HEK293T (cell line): ENCODE results near the gene KCNQ1OT1.

Source experiments
- CTCF ChIA-PET: fragments of 350-600 bp; formaldehyde crosslinking; extraction: SDS; loops from one replicate; lab custom pipeline; 2021; ENCODE audit warnings: antibody characterized with exemption, inconsistent platforms; lab: Yijun Ruan, JAX
- POLR2A ChIA-PET: fragments of 350-600 bp; formaldehyde crosslinking; extraction: SDS; loops from one replicate; lab custom pipeline; 2020; ENCODE audit warnings: antibody characterized with exemption, inconsistent platforms; lab: Yijun Ruan, JAX
- DNase-seq: peaks from one replicate; pipeline ENCODE4 v3.0.0; 2012; ENCODE audit warnings: mixed read lengths; ENCODE audit errors: extremely low spot score
- ARNT ChIP-seq: fragments of 450-650 bp; IDR thresholded peaks from 2 replicates; pipeline ENCODE4 v1.6.1; 2017; ENCODE audit warnings: mild to moderate bottlenecking
- BHLHE40 ChIP-seq: fragments of 450-650 bp; IDR thresholded peaks from 2 replicates; pipeline ENCODE4 v1.6.1; 2016; ENCODE audit warnings: mild to moderate bottlenecking, moderate library complexity, borderline replicate concordance
- CTBP1 ChIP-seq: fragments of 450-650 bp; IDR thresholded peaks from 2 replicates; pipeline ENCODE4 v1.6.1; 2016; ENCODE audit warnings: borderline replicate concordance
- ELF4 ChIP-seq: fragments of 450-650 bp; IDR thresholded peaks from 2 replicates; pipeline ENCODE4 v1.6.1; 2017; ENCODE audit warnings: antibody characterized with exemption
- FOXA1 ChIP-seq: fragments of 450-650 bp; IDR thresholded peaks from 2 replicates; pipeline ENCODE4 v1.6.1; 2016; ENCODE audit warnings: mild to moderate bottlenecking
- FOXK2 ChIP-seq: fragments of 450-650 bp; IDR thresholded peaks from 2 replicates; pipeline ENCODE4 v1.6.1; 2016; ENCODE audit warnings: mild to moderate bottlenecking
- FOXM1 ChIP-seq: fragments of 450-650 bp; IDR thresholded peaks from 2 replicates; pipeline ENCODE4 v1.6.1; 2017; ENCODE audit warnings: mild to moderate bottlenecking, borderline replicate concordance
- HDGF ChIP-seq: fragments of 450-650 bp; IDR thresholded peaks from 2 replicates; pipeline ENCODE4 v1.6.1; 2017; ENCODE audit warnings: antibody characterized with exemption, borderline replicate concordance
- L3MBTL2 ChIP-seq: fragments of 450-650 bp; conservative IDR thresholded peaks from 2 replicates; pipeline ENCODE4 v1.6.1; 2016; ENCODE audit warnings: mild to moderate bottlenecking
- LEF1 ChIP-seq: fragments of 450-650 bp; IDR thresholded peaks from 2 replicates; pipeline ENCODE4 v1.6.1; 2017; ENCODE audit warnings: mild to moderate bottlenecking, borderline replicate concordance
- NFRKB ChIP-seq: fragments of 450-650 bp; IDR thresholded peaks from 2 replicates; pipeline ENCODE4 v1.6.1; 2016; ENCODE audit warnings: mild to moderate bottlenecking, moderate library complexity
- PKNOX1 ChIP-seq: fragments of 450-650 bp; IDR thresholded peaks from 2 replicates; pipeline ENCODE4 v1.6.1; 2016
- SP1 ChIP-seq: fragments of 450-650 bp; IDR thresholded peaks from 2 replicates; pipeline ENCODE4 v1.6.1; 2017
- SUZ12 ChIP-seq: fragments of 450-650 bp; IDR thresholded peaks from 2 replicates; pipeline ENCODE4 v1.6.1; 2016; ENCODE audit warnings: mild to moderate bottlenecking
- TARDBP ChIP-seq: fragments of 450-650 bp; IDR thresholded peaks from 2 replicates; pipeline ENCODE4 v1.6.1; 2016
- ZNF384 ChIP-seq: fragments of 450-650 bp; IDR thresholded peaks from 2 replicates; pipeline ENCODE4 v1.6.1; 2016

Gene KCNQ1OT1

GRCh38 chr11:2746401-2747247, 46.8 kb upstream of the KCNQ1OT1 start:
- TF ChIP-seq FOXK2 (no peak), PKNOX1 (no peak), ELF4 (no peak), BHLHE40 (no peak), ZNF384 (no peak), L3MBTL2 (no peak), FOXA1 (no peak), HDGF (no peak), FOXM1 (no peak), NFRKB (no peak), SP1 (no peak), ARNT (no peak), TARDBP (no peak), CTBP1 (no peak), LEF1 (no peak), SUZ12 (no peak)
- ChIA-PET CTCF (no interaction called here), POLR2A (no interaction called here)
- no peak for DNase-seq

DNA sequence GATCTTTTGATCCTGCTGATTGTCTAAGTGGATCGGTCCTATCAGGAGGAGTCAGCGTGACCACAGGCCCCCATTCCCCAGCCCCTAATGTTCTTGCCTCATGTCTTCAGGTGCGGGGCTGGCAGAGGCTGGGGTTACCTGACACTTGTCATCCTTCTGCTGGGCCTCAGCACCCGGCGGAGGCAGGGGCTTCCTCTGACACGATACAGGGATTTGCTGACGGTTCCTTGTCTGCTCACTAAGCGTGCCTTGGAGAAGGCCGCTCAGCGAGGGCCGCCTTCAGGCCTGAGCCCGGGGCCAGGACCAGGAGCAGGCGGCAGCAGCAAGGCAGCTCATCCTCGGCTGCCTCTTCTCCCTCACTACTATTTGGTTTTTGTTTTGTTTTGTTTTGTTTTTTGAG, 45.7 kb upstream of the KCNQ1OT1 start:
- DNase-seq: no peak
- ChIA-PET CTCF (no interaction called here), POLR2A (no interaction called here)
- TF ChIP-seq PKNOX1: no peak
- no peak for TF ChIP-seq NFRKB
- TF ChIP-seq LEF1: no peak
- TF ChIP-seq ZNF384: no peak
- no peak for TF ChIP-seq FOXM1
- no peak for TF ChIP-seq BHLHE40
- no peak for TF ChIP-seq TARDBP

DNA sequence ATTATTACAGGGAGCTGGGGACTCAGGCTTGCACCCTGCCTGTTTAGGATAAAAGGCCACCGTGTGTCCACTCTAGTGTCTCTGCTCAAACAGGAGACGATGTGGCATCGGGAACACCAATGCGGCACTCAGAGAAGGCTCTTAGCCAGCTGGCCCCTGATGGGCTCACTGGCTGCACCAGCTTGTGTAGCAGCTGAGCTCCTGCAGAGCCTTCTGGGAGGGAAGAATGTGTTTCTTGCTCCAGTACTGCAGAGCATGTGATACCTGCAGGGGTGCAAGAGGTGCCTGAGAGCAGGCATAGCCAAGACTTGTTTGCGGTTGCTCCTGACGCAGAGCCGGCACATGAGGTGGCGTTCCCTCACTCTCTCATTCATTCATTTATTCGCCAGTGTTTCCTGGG, 44.4 kb upstream of the KCNQ1OT1 start:
- ChIA-PET POLR2A (no interaction called here), CTCF (no interaction called here)
- DNase-seq: no peak
- TF ChIP-seq HDGF: no peak
- no peak for TF ChIP-seq PKNOX1
- TF ChIP-seq CTBP1: no peak
- TF ChIP-seq NFRKB: no peak
- no peak for TF ChIP-seq SP1
- TF ChIP-seq ZNF384: no peak
- no peak for TF ChIP-seq SUZ12
- no peak for TF ChIP-seq L3MBTL2
- no peak for TF ChIP-seq LEF1
- no peak for TF ChIP-seq FOXA1
- no peak for TF ChIP-seq TARDBP
- TF ChIP-seq BHLHE40: no peak

DNA sequence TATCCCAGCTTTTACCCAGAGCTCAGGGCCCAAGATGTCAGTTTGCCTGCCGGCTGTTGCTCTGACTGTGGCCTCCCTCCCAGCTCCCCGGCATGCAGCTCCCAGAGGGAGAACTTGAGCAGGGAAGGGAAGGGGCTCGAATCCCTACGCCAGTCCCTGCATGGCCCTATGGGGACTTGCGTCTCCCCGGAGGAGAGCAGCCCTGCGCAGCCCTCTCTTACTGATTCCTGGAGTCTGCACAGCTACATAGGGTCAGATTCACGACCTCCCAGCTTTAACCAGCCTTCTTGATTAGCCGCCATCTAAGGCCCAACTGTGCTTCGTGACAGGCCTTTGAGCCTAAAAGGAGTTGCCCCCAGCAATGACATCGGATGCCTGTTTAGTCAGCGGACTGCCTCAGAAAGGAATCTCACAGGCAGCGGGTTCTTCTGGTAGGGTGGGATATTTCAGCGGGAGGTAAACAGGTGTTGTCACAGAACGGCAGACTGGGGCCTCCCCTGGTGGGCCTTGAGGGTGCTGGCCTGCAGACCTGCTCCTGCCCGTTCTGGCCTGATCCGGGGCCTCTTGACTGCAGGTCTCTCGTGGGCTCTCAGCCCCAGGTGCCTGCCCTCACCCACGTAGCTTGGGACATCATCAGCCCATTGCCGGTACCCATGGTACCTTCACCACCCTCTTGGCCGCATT, 43.8 kb upstream of the KCNQ1OT1 start:
- POLR2A ChIA-PET: no interaction called here
- no peak for DNase-seq
- CTCF ChIA-PET: no interaction called here
- TF ChIP-seq TARDBP: no peak
- TF ChIP-seq SUZ12: no peak
- no peak for TF ChIP-seq SP1
- TF ChIP-seq HDGF: no peak
- no peak for TF ChIP-seq FOXK2
- no peak for TF ChIP-seq CTBP1
- no peak for TF ChIP-seq L3MBTL2
- TF ChIP-seq ZNF384: no peak
- TF ChIP-seq BHLHE40: no peak
- no peak for TF ChIP-seq ARNT
- no peak for TF ChIP-seq NFRKB
- no peak for TF ChIP-seq PKNOX1
- no peak for TF ChIP-seq FOXM1
- no peak for TF ChIP-seq LEF1
- no peak for TF ChIP-seq ELF4
- TF ChIP-seq FOXA1: no peak

DNA sequence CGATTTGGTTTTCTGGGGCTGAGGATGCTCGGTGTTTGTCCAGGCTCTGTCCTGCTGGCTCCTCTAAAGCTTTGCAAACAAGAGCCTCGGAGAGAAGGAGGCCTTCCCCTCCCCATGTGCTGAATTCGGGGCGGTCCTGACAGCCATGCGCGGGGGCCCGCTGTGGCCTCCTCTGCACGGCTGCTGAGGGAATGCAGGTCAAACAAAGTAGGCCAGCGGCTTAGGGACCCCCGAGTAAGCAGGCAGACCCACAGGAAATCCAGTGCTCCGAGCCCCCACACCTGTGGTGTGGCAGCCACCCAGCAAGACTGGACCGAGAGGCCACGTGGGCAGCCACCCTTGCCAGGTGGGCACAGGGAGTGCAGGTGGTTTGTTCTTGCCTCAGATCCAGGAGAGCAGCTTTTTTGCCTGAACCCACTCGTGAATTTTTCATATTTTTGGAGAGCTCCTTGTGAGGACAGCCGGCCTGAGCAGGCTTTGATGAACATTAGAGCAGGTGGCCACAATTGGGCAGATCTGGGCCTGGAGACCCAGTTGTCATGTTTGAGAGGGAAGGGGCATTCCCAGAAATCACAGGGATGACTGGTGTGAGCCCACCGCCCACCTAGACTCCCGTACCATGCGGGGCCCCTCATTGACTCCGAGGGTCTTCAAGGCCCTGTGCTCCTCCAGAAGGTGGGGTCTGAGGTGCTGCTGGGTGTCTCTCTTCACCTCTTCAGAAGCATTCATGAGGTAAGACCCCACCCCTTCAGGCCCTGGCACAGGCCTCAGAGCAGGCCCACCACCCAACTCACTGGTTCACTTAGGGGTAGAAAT, 43.0 kb upstream of the KCNQ1OT1 start:
- TF ChIP-seq NFRKB: no peak
- DNase-seq: no peak
- ChIA-PET CTCF (no interaction called here), POLR2A (no interaction called here)
